IMR-90 (cell line): ENCODE data around the gene EGFR. TPM values are rescaled to one million over a fixed set of nuclear protein-coding genes. Genes with fewer than 3 reads are reported as not detected.

Source experiments
- ATAC-seq: fragments of 200-7000 bp; cut with Tn5 transposase; 2 replicates; pipeline ENCODE4 v1.9.1; 2020; ENCODE audit warnings: low read depth, mild to moderate bottlenecking, moderate library complexity
- BruUV-seq: library from RNA; stranded (reverse); fragments of 400-500 nt; replicated peaks from 2 replicates; lab custom pipeline; 2021; lab: Mats Ljungman, UMichigan
- CTCF ChIA-PET: fragments of 300-600 bp; formaldehyde crosslinking; extraction: SDS; loops from one replicate; lab custom pipeline; 2021; ENCODE audit warnings: antibody characterized with exemption; lab: Yijun Ruan, JAX
- POLR2A ChIA-PET: fragments of 300-600 bp; sonication (Branson Sonifier 250); formaldehyde crosslinking; loops from one replicate; lab custom pipeline; 2022; ENCODE audit warnings: antibody characterized with exemption; ENCODE audit not compliant: unreplicated experiment; lab: Charles Lee
- DNase-seq: peaks from one replicate; pipeline ENCODE4 v3.0.0; 2013
- H2AFZ ChIP-seq: replicated peaks from 2 replicates; pipeline ENCODE3; 2013; ENCODE audit warnings: low read length, mild to moderate bottlenecking; ENCODE audit not compliant: poor library complexity
- H2AK5ac ChIP-seq: 2 replicates; pipeline ENCODE4 v1.6.1; 2013; ENCODE audit warnings: low read depth, low read length, inconsistent platforms
- H2AK9ac ChIP-seq: replicated peaks from 2 replicates; pipeline ENCODE3; 2013; ENCODE audit warnings: mild to moderate bottlenecking, low read depth, low read length, moderate library complexity; ENCODE audit not compliant: poor library complexity
- H2BK120ac ChIP-seq: 2 replicates; pipeline ENCODE4 v1.6.1; 2013; ENCODE audit warnings: low read depth, low read length, inconsistent platforms
- H2BK15ac ChIP-seq: 3 replicates; pipeline ENCODE4 v1.6.1; 2013; ENCODE audit warnings: low read depth, low read length, inconsistent platforms
- H2BK20ac ChIP-seq: 2 replicates; pipeline ENCODE4 v1.6.1; 2013; ENCODE audit warnings: low read depth, mild to moderate bottlenecking, inconsistent platforms, low read length, moderate library complexity
- H2BK5ac ChIP-seq: 2 replicates; pipeline ENCODE4 v1.6.1; 2013; ENCODE audit warnings: mild to moderate bottlenecking, low read depth, low read length, inconsistent platforms; ENCODE audit not compliant: poor library complexity, severe bottlenecking
- H3K14ac ChIP-seq: replicated peaks from 2 replicates; pipeline ENCODE4 v1.6.1; 2013; ENCODE audit warnings: low read depth, low read length, inconsistent platforms
- H3K18ac ChIP-seq: 2 replicates; pipeline ENCODE4 v1.6.1; 2013; ENCODE audit warnings: low read depth, low read length, control low read depth
- H3K23ac ChIP-seq: 2 replicates; pipeline ENCODE4 v1.6.1; 2013; ENCODE audit warnings: low read depth, low read length, inconsistent platforms
- H3K27ac ChIP-seq: 2 replicates; pipeline ENCODE4 v1.5.1; 2013; ENCODE audit warnings: mild to moderate bottlenecking, control low read depth, low read length; ENCODE audit not compliant: insufficient read depth
- H3K27me3 ChIP-seq: 2 replicates; pipeline ENCODE4 v1.6.1; 2013; ENCODE audit warnings: low read length; ENCODE audit not compliant: control insufficient read depth, insufficient read depth
- H3K36me3 ChIP-seq: 2 replicates; pipeline ENCODE4 v1.6.1; 2013; ENCODE audit warnings: low read length, mixed read lengths; ENCODE audit not compliant: control insufficient read depth, insufficient read depth
- H3K4ac ChIP-seq: 2 replicates; pipeline ENCODE4 v1.6.1; 2013; ENCODE audit warnings: low read depth, low read length, inconsistent platforms
- H3K4me1 ChIP-seq: 2 replicates; pipeline ENCODE4 v1.6.1; 2013; ENCODE audit warnings: low read length, mixed read lengths; ENCODE audit not compliant: control insufficient read depth, insufficient read depth
- H3K4me2 ChIP-seq: 2 replicates; pipeline ENCODE4 v1.6.1; 2013; ENCODE audit warnings: low read depth, mild to moderate bottlenecking, control low read depth, low read length, moderate library complexity
- H3K4me3 ChIP-seq: 2 replicates; pipeline ENCODE4 v1.5.1; 2013; ENCODE audit warnings: low read depth, mild to moderate bottlenecking, control low read depth, low read length, moderate library complexity; ENCODE audit not compliant: insufficient read depth
- H3K56ac ChIP-seq: 2 replicates; pipeline ENCODE4 v1.6.1; 2013; ENCODE audit warnings: low read length, inconsistent platforms; ENCODE audit not compliant: insufficient read depth; ENCODE audit errors: extremely low read depth
- H3K79me1 ChIP-seq, 2 experiments: 2 replicates each; pipeline ENCODE4 v1.6.1; 2013; ENCODE audit warnings: low read length in 2 of 2, inconsistent platforms in 1 of 2, low read depth in 1 of 2
- H3K9ac ChIP-seq: 2 replicates; pipeline ENCODE4 v1.6.1; 2013; ENCODE audit warnings: low read depth, low read length, control low read depth
- H3K9me1 ChIP-seq: 2 replicates; pipeline ENCODE4 v1.6.1; 2013; ENCODE audit warnings: low read length, inconsistent platforms; ENCODE audit not compliant: insufficient read depth
- H3K9me3 ChIP-seq: 2 replicates; pipeline ENCODE4 v1.6.1; 2013; ENCODE audit warnings: low read length; ENCODE audit not compliant: control insufficient read depth, insufficient read depth
- H4K20me1 ChIP-seq: 2 replicates; pipeline ENCODE4 v1.6.1; 2013; ENCODE audit warnings: low read length, inconsistent platforms; ENCODE audit not compliant: insufficient read depth
- H4K5ac ChIP-seq: 2 replicates; pipeline ENCODE4 v1.6.1; 2013; ENCODE audit warnings: mild to moderate bottlenecking, low read depth, low read length, control low read depth
- H4K8ac ChIP-seq, 2 experiments: 2 replicates each; pipeline ENCODE4 v1.6.1; 2013; ENCODE audit warnings: low read depth in 2 of 2, low read length in 2 of 2, control low read depth in 1 of 2, inconsistent platforms in 1 of 2
- H4K91ac ChIP-seq: 2 replicates; pipeline ENCODE4 v1.6.1; 2013; ENCODE audit warnings: low read depth, low read length, inconsistent platforms; ENCODE audit not compliant: insufficient read depth
- RFX5 ChIP-seq: IDR thresholded peaks from 2 replicates; pipeline ENCODE4 v1.8.0; 2012; ENCODE audit warnings: low read depth, mild to moderate bottlenecking, low read length, moderate library complexity
- WGBS, 2 experiments: methylation state at CpG; one replicate each; pipeline versions ENCODE4 v1.1.5 to v1.1.7; 2013; ENCODE audit warnings: missing lambda C conversion rate in 2 of 2; ENCODE audit not compliant: insufficient read length in 1 of 2; ENCODE audit errors: extremely low coverage in 2 of 2; 5-methylcytosine and 5-hydroxymethylcytosine counted together
- dilution Hi-C: fragments of 300-500 bp; cut with HindIII; formaldehyde crosslinking; loops from one replicate; pipeline ENCODE4 v1.14.3; 2018; ENCODE audit warnings: low sequenced_read_pairs; ENCODE audit not compliant: unreplicated experiment
- in situ Hi-C: fragments of 300-500 bp; cut with MboI; formaldehyde crosslinking; loops from 3 replicates; pipeline ENCODE4 v1.14.3; 2019; ENCODE audit warnings: low sequenced_read_pairs, inconsistent platforms, mixed read lengths
- intact Hi-C: fragments of 100-400 bp; cut with micrococcal nuclease; formaldehyde crosslinking; loops from 2 replicates; pipeline ENCODE4 v1.10.0; 2022
- polyA plus RNA-seq, 3 experiments: library from polyadenylated mRNA; depleted of rRNA; stranded (reverse); fragments of >200 nt; gene quantifications; 2 replicates each; pipeline ENCODE4 v1.2.3, GENCODE V29; 2012; ENCODE audit warnings: low replicate concordance in 1 of 3
- total RNA-seq: library from RNA; depleted of rRNA; stranded (reverse); fragments of >200 nt; gene quantifications from 2 replicates; pipeline ENCODE4 v1.2.3, GENCODE V29; 2012

The EGFR gene
- total and polyA plus RNA-seq, 2 of the 4 experiments (the other 2 are of a cell fraction), result 36.9 to 60.4 TPM

- TF ChIP-seq RFX5, result no peak
- DNase-seq (no peak), ATAC-seq (no peak)
- Histone ChIP-seq H3K56ac (peak overlapping the region; percentile 14; the same call in 1 of the 2 replicates), H2BK120ac (peak overlapping the region; percentile 38), H3K23ac (0 out of 2 replicates have a peak overlapping the region, but pooled peaks have one; percentile 2), H2BK15ac (peak overlapping the region; percentile 84; the same call in 1 of the 3 replicates), H3K18ac (peak overlapping the region; percentile 20), H3K36me3 (peaks cover 4% of the 10 kb centered on the region; the same call in 1 of the 2 replicates), H4K5ac (peak overlapping the region; percentile 17; the same call in 1 of the 2 replicates), H4K8ac (peak overlapping the region; percentile 49 to 61; a peak in 3 of 4 replicates), H3K27me3 (no peaks in the 10 kb centered on the region), H4K20me1 (peaks cover 16% of the 10 kb centered on the region), H3K9ac (no peak overlapping the region), H3K4me3 (no peak overlapping the region), H2AK5ac (peak overlapping the region; percentile 94), H4K91ac (peak overlapping the region; percentile 72; the same call in 1 of the 2 replicates), H3K9me1 (peaks cover 37% of the 10 kb centered on the region), H3K4me2 (no peak overlapping the region), H2AFZ (no peak overlapping the region), H3K4me1 (peaks cover 46% of the 10 kb centered on the region), H2BK20ac (0 out of 2 replicates have a peak overlapping the region, but pooled peaks have one; percentile 45), H2AK9ac (no peak overlapping the region), H3K9me3 (no peaks in the 10 kb centered on the region), H3K4ac (peak overlapping the region; percentile 42; the same call in 1 of the 2 replicates), H2BK5ac (peak overlapping the region; percentile 89), H3K27ac (peak overlapping the region; percentile 60; the same call in 1 of the 2 replicates), H3K79me1 (peaks cover 44 to 86% of the 10 kb centered on the region in 2 experiments), H3K14ac (peak overlapping the region; percentile 8; the same call in 1 of the 2 replicates)
- dilution Hi-C loops (no loop called here), in situ Hi-C loops (no loop called here), intact Hi-C loops (no loop called here)
- WGBS, 2 experiments, result no CpG with 5 or more reads among the region's 1 CpG
- ChIA-PET CTCF (interaction anchor here (0.7 to 0.8 kb wide), 2 partner anchors 9 to 31 kb away, joined by 3 read pairs; no protein-coding TSS in a partner anchor), POLR2A (no interaction called here)
- no TSS peak for BruUV-seq
These were observed 37.3 kb downstream of the EGFR start for GRCh38 chr7:55056068-55056467.
